ENCODE measurements around the gene ZBTB7C. TPM values are rescaled to one million over a fixed set of nuclear protein-coding genes. Genes with fewer than 3 reads are reported as not detected.

Gene ZBTB7C
- total RNA-seq, 1 experiment from 2014 or later = not detected

GRCh38 chr18:48339692-48340091 is 69.5 kb downstream of the ZBTB7C start:
- Mint-ChIP-seq H3K4me3 (ENCODE audit: low read depth, unreplicated experiment) (no peak overlapping the region), H3K4me1 (ENCODE audit: low read depth, unreplicated experiment) (no peaks in the 10 kb centered on the region), H3K27me3 (ENCODE audit: unreplicated experiment) (peaks cover 15% of the 10 kb centered on the region), H3K36me3 (ENCODE audit: insufficient read depth, unreplicated experiment) (no peaks in the 10 kb centered on the region), H3K27ac (ENCODE audit: unreplicated experiment) (no peak overlapping the region), H3K9me3 (ENCODE audit: low read depth, unreplicated experiment) (no peaks in the 10 kb centered on the region)
- CTCF ChIA-PET = no interaction called here
- DNase-seq = no peak
- intact Hi-C loops (cut with micrococcal nuclease; ENCODE audit: unreplicated experiment) = no loop called here
- no TSS peak for BruUV-seq (replicated peaks)
- TF ChIP-seq CTCF (IDR thresholded peaks at IDR 0.05; ENCODE audit: unreplicated experiment) = no peak

- Mint-ChIP-seq H3K4me3 (ENCODE audit: low read depth, unreplicated experiment) (no peak overlapping the region), H3K27ac (ENCODE audit: unreplicated experiment) (no peak overlapping the region), H3K36me3 (ENCODE audit: insufficient read depth, unreplicated experiment) (no peaks in the 10 kb centered on the region), H3K27me3 (ENCODE audit: unreplicated experiment) (peaks cover 15% of the 10 kb centered on the region), H3K4me1 (ENCODE audit: low read depth, unreplicated experiment) (no peaks in the 10 kb centered on the region), H3K9me3 (ENCODE audit: low read depth, unreplicated experiment) (no peaks in the 10 kb centered on the region)
- CTCF ChIA-PET = no interaction called here
- BruUV-seq (replicated peaks) = no TSS peak
- DNase-seq = no peak
- no peak for TF ChIP-seq CTCF (IDR thresholded peaks at IDR 0.05; ENCODE audit: unreplicated experiment)
- intact Hi-C loops (cut with micrococcal nuclease; ENCODE audit: unreplicated experiment) = no loop called here
Observed at GRCh38 chr18:48338915-48339314, 70.3 kb downstream of the ZBTB7C start.

- H3K27ac Mint-ChIP-seq (ENCODE audit: unreplicated experiment) = no peak overlapping the region
- H3K9me3 Mint-ChIP-seq (ENCODE audit: low read depth, unreplicated experiment) = no peaks in the 10 kb centered on the region
- intact Hi-C loops (cut with micrococcal nuclease; ENCODE audit: unreplicated experiment) = no loop called here
- H3K4me3 Mint-ChIP-seq (ENCODE audit: low read depth, unreplicated experiment) = no peak overlapping the region
- no peak for TF ChIP-seq CTCF (IDR thresholded peaks at IDR 0.05; ENCODE audit: unreplicated experiment)
- no peak for DNase-seq
- no TSS peak for BruUV-seq (replicated peaks)
- CTCF ChIA-PET = interaction anchor here (0.5 kb wide), 1 partner anchor 305 kb away, joined by 3 read pairs; no protein-coding TSS in a partner anchor
- no peaks in the 10 kb centered on the region for H3K36me3 Mint-ChIP-seq (ENCODE audit: insufficient read depth, unreplicated experiment)
- peaks cover 31% of the 10 kb centered on the region for H3K27me3 Mint-ChIP-seq (ENCODE audit: unreplicated experiment)
- no peaks in the 10 kb centered on the region for H3K4me1 Mint-ChIP-seq (ENCODE audit: low read depth, unreplicated experiment)
Observed at GRCh38 chr18:48337053-48337452, 72.1 kb downstream of the ZBTB7C start.

GRCh38 chr18:48336332-48336731 is 72.9 kb downstream of the ZBTB7C start:
- H3K4me1 Mint-ChIP-seq (ENCODE audit: low read depth, unreplicated experiment) = no peaks in the 10 kb centered on the region
- CTCF ChIA-PET = no interaction called here
- intact Hi-C loops (cut with micrococcal nuclease; ENCODE audit: unreplicated experiment) = no loop called here

More at GRCh38 chr18:48336332-48336731, 72.9 kb downstream of the ZBTB7C start:
- peaks cover 38% of the 10 kb centered on the region for H3K27me3 Mint-ChIP-seq (ENCODE audit: unreplicated experiment)
- H3K27ac Mint-ChIP-seq (ENCODE audit: unreplicated experiment) = no peak overlapping the region
- no TSS peak for BruUV-seq (replicated peaks)
- no peaks in the 10 kb centered on the region for H3K9me3 Mint-ChIP-seq (ENCODE audit: low read depth, unreplicated experiment)
- H3K4me3 Mint-ChIP-seq (ENCODE audit: low read depth, unreplicated experiment) = no peak overlapping the region
- no peaks in the 10 kb centered on the region for H3K36me3 Mint-ChIP-seq (ENCODE audit: insufficient read depth, unreplicated experiment)
- DNase-seq = no peak
- no peak for TF ChIP-seq CTCF (IDR thresholded peaks at IDR 0.05; ENCODE audit: unreplicated experiment)

Measured in Calu3 (cell line).